Fibroblast of skin of left biceps (primary cell): ENCODE measurements around the gene DPY19L3.
"Not testable (repeated sequence)": the region's sequence is repeated elsewhere in the genome, so short reads cannot be mapped to it uniquely, and the experiment has no call there.

Source experiments
- DNase-seq, 2 experiments: peaks; one replicate each; pipeline ENCODE4 v3.0.0-alpha.2; 2013; ENCODE audit warnings: low read depth in 2 of 2

The DPY19L3 gene

DNA sequence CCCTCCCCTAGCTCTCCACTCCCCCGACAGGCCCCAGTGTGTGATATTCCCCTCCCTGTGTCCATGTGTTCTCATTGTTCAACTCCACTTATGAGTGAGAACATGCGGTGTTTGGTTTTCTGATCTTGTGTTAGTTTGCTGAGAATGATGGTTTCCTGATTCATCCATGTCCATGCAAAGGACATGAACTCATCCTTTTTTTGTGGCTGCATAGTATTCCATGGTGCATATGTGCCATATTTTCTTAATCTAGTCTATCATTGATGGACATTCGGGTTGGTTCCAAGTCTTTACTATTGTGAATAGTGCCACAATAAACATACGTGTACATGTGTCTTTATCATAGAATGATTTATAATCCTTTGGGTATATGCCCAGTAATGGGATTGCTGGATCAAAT, 106.9 kb downstream of the DPY19L3 start:
- DNase-seq = not testable (repeated sequence)

DNA sequence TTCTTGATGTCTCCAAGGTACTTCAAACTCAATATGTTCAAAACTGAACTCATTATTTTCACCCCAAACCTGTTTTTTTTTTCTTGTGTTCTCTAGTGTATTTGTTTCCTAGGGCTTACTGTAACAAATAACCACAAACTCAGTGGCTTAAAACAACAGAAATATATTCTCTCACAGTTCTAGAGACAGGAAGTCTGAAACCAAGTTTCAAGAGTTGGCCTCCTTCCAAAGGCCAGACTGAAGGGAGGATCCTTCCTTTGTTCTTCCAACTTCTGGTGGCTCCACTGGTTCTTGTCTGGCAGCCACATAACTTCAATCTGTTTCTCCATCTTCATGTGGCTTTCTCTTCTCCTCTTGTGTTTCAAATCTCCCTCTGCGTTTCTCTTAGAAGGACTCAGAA, 113.5 kb downstream of the DPY19L3 start:
- DNase-seq = no peak

DNA sequence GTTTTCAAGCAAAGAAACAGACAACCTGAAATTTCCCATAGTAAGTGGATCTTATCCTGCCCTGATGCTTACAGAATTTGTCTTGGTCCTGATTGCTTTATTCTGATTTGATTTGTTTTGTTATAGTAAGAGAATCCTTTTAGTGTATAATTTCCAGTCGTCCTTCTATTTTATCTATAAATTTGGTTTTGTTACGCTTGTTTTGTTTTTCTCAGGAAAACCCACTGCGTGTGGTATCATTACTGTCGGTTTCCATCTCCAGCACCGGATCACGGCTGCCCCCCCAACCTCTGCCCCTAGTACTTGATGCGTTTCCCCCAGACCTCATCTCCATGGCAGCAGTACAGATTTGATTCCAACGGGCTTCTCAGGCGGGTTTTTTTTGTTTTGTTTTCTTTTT, 117.4 kb downstream of the DPY19L3 start:
- no peak for DNase-seq

DNA sequence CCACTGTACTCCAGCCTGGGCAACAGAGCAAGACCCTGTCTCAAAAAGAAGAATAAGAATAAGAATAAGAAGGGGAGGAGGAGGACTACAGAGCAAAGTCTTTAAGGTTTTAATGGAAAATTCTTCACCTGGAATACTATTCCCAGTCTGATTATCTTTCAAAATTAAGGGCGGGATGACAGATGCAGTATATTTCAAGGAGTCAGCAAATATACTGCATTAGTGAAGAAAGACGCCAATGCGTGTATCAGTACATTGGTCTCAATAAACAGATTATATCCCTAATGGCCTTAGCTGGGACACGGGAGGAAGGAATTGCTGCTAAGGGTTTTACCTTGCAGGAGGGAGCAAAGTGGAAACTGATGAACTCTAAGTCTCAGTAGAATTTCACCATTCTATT, 121.3 kb downstream of the DPY19L3 start:
- no peak for DNase-seq

DNA sequence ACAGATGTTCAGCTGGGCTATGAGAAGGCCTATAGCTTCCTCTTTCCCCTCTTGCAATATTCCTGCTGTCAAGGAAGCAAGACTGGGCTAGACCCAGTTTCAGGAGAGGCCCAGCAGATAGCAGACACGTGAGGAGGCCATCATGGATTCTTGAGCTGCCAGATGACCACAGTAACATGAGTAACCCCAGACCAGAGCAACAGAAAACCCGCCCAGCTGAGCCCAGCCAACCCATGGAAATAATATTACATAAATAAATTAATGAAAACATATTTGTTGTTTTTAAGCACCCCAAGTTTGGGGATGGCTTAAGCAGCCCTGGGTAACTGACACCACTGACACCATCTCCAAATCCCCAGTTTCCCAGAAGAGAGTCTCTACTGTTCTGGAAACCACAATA, 125.2 kb downstream of the DPY19L3 start:
- DNase-seq = no peak

DNA sequence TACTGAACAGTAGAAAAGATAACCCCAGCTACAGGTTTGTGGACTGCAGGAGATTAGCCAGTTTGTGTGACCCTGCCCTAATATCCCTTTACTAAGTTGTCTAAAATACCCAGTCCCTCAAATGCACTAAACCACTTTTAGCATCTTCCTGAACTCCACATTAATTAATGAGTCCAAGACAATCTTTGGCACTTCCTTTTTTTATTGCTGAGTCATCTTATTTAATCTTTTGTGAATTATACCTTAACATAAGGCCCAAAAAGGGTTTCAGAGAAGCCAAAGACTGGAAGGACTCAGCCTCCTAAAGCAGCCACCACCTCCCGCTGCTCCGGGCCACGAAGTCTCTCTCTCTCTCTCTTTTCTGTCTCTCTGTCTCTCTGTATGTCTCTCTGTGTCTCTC, 126.7 kb downstream of the DPY19L3 start:
- no peak for DNase-seq
